ENCODE results near the gene TMEM116.
"Not testable (repeated sequence)": the region's sequence is repeated elsewhere in the genome, so short reads cannot be mapped to it uniquely, and the experiment has no call there.

The TMEM116 gene

GRCh38 chr12:112001576-112001975, 11.4 kb downstream of the TMEM116 start:
- TF ChIP-seq, protein P1, sequence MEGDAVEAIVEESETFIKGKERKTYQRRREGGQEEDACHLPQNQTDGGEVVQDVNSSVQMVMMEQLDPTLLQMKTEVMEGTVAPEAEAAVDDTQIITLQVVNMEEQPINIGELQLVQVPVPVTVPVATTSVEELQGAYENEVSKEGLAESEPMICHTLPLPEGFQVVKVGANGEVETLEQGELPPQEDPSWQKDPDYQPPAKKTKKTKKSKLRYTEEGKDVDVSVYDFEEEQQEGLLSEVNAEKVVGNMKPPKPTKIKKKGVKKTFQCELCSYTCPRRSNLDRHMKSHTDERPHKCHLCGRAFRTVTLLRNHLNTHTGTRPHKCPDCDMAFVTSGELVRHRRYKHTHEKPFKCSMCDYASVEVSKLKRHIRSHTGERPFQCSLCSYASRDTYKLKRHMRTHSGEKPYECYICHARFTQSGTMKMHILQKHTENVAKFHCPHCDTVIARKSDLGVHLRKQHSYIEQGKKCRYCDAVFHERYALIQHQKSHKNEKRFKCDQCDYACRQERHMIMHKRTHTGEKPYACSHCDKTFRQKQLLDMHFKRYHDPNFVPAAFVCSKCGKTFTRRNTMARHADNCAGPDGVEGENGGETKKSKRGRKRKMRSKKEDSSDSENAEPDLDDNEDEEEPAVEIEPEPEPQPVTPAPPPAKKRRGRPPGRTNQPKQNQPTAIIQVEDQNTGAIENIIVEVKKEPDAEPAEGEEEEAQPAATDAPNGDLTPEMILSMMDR (IDR thresholded peaks at IDR 0.05; ENCODE audit: control extremely low read depth, extremely low read depth, low read depth, missing control alignments): no peak
- DNase-seq (ENCODE audit: extremely low spot score): no peak
- ChIA-PET CTCF (interaction anchor here (0.8 kb wide), 1 partner anchor 53 kb away, joined by 3 read pairs; no protein-coding TSS in a partner anchor), POLR2A (no interaction called here)

DNA sequence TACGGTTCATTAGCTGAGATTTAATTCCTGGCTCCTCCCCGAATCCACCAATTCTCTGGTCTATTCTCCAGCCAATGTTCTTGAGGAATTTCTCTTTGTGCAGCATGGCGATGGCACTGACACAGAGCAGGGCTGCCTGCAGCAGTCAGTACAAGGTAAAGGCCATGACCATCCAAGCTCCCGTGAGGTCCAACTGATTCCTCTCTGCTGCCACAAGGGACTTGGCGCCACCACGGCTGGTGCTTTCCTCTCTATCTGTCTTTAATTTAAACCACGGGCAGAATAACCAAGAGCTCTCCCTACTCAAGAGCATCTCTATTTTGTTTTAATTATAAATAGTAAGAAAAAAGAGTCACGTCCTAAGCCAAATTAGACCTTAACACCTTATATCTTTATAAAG, 12.1 kb downstream of the TMEM116 start:
- no peak for DNase-seq (ENCODE audit: extremely low spot score)
- ChIA-PET CTCF (interaction anchor here (0.8 kb wide), 1 partner anchor 52 kb away, joined by 3 read pairs; no protein-coding TSS in a partner anchor), POLR2A (no interaction called here)
- TF ChIP-seq, protein P1 (IDR thresholded peaks at IDR 0.05; ENCODE audit: control extremely low read depth, extremely low read depth, low read depth, missing control alignments): no peak

DNA sequence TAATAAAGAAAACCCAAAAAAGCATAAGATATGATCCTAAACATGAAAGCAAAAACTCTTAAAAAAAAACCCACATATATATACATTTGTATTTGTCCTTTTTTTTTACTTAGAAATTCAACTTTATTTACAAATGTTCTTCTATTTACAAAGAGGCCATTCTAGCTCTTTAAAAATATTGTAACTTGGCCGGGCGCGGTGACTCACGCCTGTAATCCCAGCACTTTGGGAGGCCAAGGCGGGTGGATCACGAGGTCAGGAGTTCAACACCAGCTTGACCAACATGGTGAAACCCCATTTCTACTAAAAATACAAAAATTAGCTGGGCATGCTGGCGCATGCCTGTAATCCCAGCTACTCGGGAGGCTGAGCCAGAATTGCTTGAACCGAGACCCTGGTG, 13.8 kb downstream of the TMEM116 start:
- DNase-seq (ENCODE audit: extremely low spot score); POLR2A ChIA-PET: not testable (repeated sequence)
- CTCF ChIA-PET: interaction anchor here (1.2 to 1.7 kb wide), 2 partner anchors 18 to 58 kb away, joined by 3 to 4 read pairs; no protein-coding TSS in a partner anchor

GRCh38 chr12:111998015-111998414, 14.9 kb downstream of the TMEM116 start:
- ChIA-PET POLR2A (no interaction called here), CTCF (interaction anchor here (1.2 to 1.7 kb wide), 4 partner anchors 10 to 57 kb away, joined by 3 to 7 read pairs (median 4); partner anchors contain the start of genes ERP29 and TMEM116)
- DNase-seq (ENCODE audit: extremely low spot score): no peak
- TF ChIP-seq, protein P1 (IDR thresholded peaks at IDR 0.05; ENCODE audit: control extremely low read depth, extremely low read depth, low read depth, missing control alignments): no peak

GRCh38 chr12:111997300-111997699, 15.7 kb downstream of the TMEM116 start:
- POLR2A ChIA-PET: interaction anchor here (0.5 kb wide), 1 partner anchor 77 kb away, joined by 5 read pairs; no protein-coding TSS in a partner anchor
- CTCF ChIA-PET: interaction anchor here (1.6 kb wide), 2 partner anchors 10 to 15 kb away, joined by 4 to 7 read pairs; partner anchors contain the start of genes ERP29 and TMEM116
- TF ChIP-seq, protein P1 (IDR thresholded peaks at IDR 0.05; ENCODE audit: control extremely low read depth, extremely low read depth, low read depth, missing control alignments): no peak
- DNase-seq (ENCODE audit: extremely low spot score): no peak

DNA sequence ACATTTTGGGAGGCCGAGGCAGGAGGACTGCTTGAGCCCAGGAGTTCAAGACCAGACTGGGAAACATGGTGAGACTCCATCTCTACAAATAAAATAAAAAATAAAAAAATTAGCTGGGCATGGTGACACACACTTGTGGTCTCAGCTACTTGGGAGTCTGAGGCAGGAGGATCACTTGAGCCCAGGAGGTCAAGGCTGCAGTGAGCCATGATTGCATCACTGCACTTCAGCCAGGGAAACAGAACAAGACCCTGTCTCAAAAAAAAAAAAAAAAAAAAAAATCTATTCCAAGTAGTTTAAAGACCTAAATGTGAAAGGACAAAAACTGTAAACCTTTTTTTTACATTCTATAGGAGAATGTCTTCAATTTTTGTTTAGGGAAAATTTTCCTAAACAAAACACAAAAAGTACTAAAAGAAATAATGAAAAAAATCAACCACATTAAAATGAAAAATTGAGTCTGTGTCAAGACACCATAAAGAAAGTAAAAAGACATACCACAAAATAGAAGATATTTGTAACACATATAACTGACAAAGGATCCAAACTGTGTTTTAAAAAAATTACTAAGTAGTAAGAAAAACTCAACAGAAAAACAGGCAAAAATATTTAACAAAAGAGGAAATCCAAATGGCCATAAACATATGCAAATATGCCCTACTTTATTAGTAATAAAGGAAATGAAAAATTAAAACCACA, 17.0 kb downstream of the TMEM116 start:
- no peak for DNase-seq (ENCODE audit: extremely low spot score)
- ChIA-PET CTCF (interaction anchor here (1.2 kb wide), 1 partner anchor 415 kb away, joined by 3 read pairs; no protein-coding TSS in a partner anchor), POLR2A (no interaction called here)
- TF ChIP-seq, protein P1 (IDR thresholded peaks at IDR 0.05; ENCODE audit: control extremely low read depth, extremely low read depth, low read depth, missing control alignments): no peak

DNA sequence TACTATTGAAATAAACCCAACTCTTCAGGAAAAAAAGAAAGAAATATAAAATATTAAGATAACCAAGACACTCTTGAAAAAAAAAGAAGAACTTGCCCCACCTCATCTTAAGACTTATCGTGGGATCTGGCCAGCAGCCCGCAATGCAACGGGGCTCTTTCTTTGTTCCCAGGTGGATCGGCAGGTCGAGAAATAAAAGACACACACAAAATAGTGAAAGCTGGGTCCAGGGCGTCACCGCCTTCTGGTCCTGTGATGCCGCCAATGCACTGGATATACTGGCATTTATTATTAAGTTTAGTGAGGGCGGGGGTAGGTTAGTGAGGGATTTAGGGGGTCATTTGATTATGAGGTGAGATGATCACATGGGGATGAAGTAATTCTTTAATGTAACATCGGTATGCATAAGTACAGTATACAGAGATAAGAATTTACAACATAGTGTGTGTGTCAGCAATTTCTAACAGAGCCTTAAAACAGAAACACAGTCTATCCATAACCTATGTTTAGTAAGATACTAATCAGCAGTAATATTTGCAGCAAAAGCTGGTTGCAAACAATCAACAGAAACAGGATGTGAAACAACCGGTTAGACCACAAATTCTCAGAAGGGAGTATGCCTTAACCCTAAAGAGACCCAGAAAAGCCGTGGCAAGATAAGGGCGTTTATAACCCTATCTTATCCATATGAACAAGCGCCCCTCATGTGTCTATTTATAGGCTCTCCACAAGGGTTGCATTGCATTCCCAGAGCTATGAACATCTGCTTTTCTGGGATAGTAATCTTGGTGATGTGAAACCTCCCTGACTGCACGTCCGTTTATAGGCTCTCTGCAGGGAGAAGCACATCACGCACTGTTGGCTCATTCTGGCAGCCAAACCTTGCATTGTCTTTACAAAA, 18.5 kb downstream of the TMEM116 start:
- CTCF ChIA-PET; DNase-seq (ENCODE audit: extremely low spot score); POLR2A ChIA-PET: not testable (repeated sequence)

Measured in GM10248 (cell line).